Measurements from ENCODE around the gene DIPK1A. TPM values are rescaled to one million over a fixed set of nuclear protein-coding genes. Genes with fewer than 3 reads are reported as not detected.

DIPK1A gene
- total RNA-seq, 1 experiment from 2014 or later = 4.8 TPM

GRCh38 chr1:92816732-92817131, 144.5 kb downstream of the DIPK1A start (continued):
- TF ChIP-seq E2F5 (CRISPR knock-in tag; IDR thresholded peaks at IDR 0.05) (no peak), SMAD4 (CRISPR knock-in tag; IDR thresholded peaks at IDR 0.05) (no peak), ZNF219 (CRISPR knock-in tag; IDR thresholded peaks at IDR 0.05; ENCODE audit: borderline replicate concordance) (no peak)

- no peaks in the 10 kb centered on the region for H3K27me3 Mint-ChIP-seq (ENCODE audit: low read depth)
- H3K36me3 Mint-ChIP-seq = no peaks in the 10 kb centered on the region
- no peak overlapping the region for H3K4me3 Mint-ChIP-seq
- TF ChIP-seq GABPB1 (CRISPR knock-in tag; IDR thresholded peaks at IDR 0.05) = no peak
- TF ChIP-seq TCF7 (CRISPR knock-in tag; IDR thresholded peaks at IDR 0.05; ENCODE audit: low read depth) = no peak
- POLR2A ChIA-PET = no interaction called here
- DNase-seq (ENCODE audit: low spot score) (no peak), ATAC-seq (no peak)
- H3K27ac Mint-ChIP-seq = no peak overlapping the region
- CTCF ChIA-PET = interaction anchor here (0.8 kb wide), 1 partner anchor 10 kb away, joined by 4 read pairs; no protein-coding TSS in a partner anchor
- peaks cover 6% of the 10 kb centered on the region; the same call in 1 of the 2 replicates for H3K4me1 Mint-ChIP-seq
- H3K9me3 Mint-ChIP-seq = no peaks in the 10 kb centered on the region
Measured at GRCh38 chr1:92808381-92808780, 152.9 kb downstream of the DIPK1A start.

- H3K36me3 Mint-ChIP-seq = no peaks in the 10 kb centered on the region
- ATAC-seq (no peak), DNase-seq (ENCODE audit: low spot score) (no peak)
- TF ChIP-seq HMGA2 (CRISPR knock-in tag; IDR thresholded peaks at IDR 0.05) (no peak), ZNF396 (CRISPR knock-in tag; IDR thresholded peaks at IDR 0.05; ENCODE audit: borderline replicate concordance) (no peak), CTCF (IDR thresholded peaks at IDR 0.05) (no peak), ZNF121 (CRISPR knock-in tag; IDR thresholded peaks at IDR 0.05) (no peak), NR2C2 (CRISPR knock-in tag; IDR thresholded peaks at IDR 0.05) (no peak), NR3C1 (CRISPR knock-in tag; conservative IDR thresholded peaks at IDR 0.05; ENCODE audit: low read depth) (no peak), ATF1 (CRISPR knock-in tag; IDR thresholded peaks at IDR 0.05) (no peak), AR (CRISPR knock-in tag; IDR thresholded peaks at IDR 0.05) (no peak), ERG (CRISPR knock-in tag; IDR thresholded peaks at IDR 0.05) (no peak), ARID4B (CRISPR knock-in tag; IDR thresholded peaks at IDR 0.05; ENCODE audit: borderline replicate concordance) (no peak), JUN (CRISPR knock-in tag; IDR thresholded peaks at IDR 0.05) (no peak), TCF7 (CRISPR knock-in tag; IDR thresholded peaks at IDR 0.05; ENCODE audit: low read depth) (no peak), FOXP4 (CRISPR knock-in tag; IDR thresholded peaks at IDR 0.05) (no peak), PREB (CRISPR knock-in tag; IDR thresholded peaks at IDR 0.05; ENCODE audit: borderline replicate concordance) (no peak), NFATC4 (CRISPR knock-in tag; IDR thresholded peaks at IDR 0.05) (no peak), CREM (CRISPR knock-in tag; IDR thresholded peaks at IDR 0.05) (no peak)
- peaks cover 4% of the 10 kb centered on the region; the same call in 1 of the 2 replicates for H3K9me3 Mint-ChIP-seq
- no peaks in the 10 kb centered on the region for H3K27me3 Mint-ChIP-seq (ENCODE audit: low read depth)
- H3K27ac Mint-ChIP-seq = no peak overlapping the region
- no peak overlapping the region for H3K4me3 Mint-ChIP-seq
- CTCF ChIA-PET = interaction anchor here (1.6 to 2.2 kb wide), 2 partner anchors 13 to 26 kb away, joined by 5 to 14 read pairs; partner anchors contain the start of gene RPL5
- POLR2A ChIA-PET = no interaction called here
- no peaks in the 10 kb centered on the region for H3K4me1 Mint-ChIP-seq
Measured at GRCh38 chr1:92805216-92805615, 156.0 kb downstream of the DIPK1A start.
